ENCODE data around the gene ATOH8. TPM values are rescaled to one million over a fixed set of nuclear protein-coding genes. Genes with fewer than 3 reads are reported as not detected.

The ATOH8 gene
- total and polyA plus RNA-seq, 2 donors (not counting 1 experiment from before 2014, with no cell fraction given) = not detected

DNA sequence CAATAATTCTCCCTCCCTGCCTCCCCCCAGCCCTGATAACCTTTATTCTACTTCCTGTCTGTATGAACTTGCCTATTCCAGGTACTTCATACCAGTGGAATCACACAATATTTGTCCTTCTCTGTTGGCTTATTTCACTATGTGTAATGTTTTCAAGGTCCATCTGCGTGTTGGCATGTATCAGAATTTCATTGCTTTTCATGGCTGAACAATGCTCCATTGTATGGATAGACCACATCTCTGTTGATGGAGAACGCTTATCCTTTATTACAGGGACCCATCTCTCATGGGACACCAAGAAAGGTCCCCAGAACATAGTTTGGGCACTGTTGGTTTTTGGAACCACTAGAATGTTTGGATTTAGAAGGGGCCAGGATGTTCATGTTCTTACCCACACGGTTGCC is 40.2 kb downstream of the ATOH8 start:
- peaks cover 45% of the 10 kb centered on the region for H3K27me3 Mint-ChIP-seq
- POLR2A ChIA-PET = interaction anchor here (0.7 kb wide), 1 partner anchor 9 kb away, joined by 3 read pairs; no protein-coding TSS in a partner anchor

DNA sequence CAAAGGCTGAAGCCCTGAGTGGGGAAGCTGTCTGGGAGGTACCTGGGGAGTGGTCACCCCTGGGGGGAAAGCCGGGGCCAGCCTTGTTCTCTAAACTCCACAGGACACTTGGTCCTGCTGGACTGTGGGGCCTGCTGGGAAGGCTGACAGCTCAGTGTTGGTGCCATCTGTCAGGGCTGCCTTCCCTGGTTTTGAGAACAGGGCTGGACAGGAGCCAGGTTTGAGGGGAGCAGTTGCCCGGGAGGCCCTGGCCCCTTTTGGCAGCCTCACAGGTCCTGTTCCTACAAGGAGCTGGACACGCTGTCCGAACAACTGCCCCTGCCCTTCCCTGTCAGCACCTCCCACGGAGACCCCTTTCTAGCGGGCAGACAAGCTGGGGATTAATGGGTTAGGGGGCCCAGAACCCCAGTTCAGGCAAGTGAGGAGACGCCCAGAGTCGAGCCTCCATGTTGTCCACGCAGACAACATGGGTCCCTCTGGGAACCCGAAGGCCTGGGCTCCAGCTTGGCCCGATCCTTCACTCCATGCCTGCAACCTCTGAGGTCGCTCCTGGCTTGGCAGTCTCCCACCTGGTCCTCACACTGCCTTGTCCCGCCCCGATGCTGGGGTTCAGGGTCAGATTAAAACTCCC is 40.8 kb downstream of the ATOH8 start:
- peaks cover 0 to 9% (median 4%) of the 10 kb centered on the region in 4 experiments for H3K27me3 ChIP-seq (replicated peaks in 1 of 4; ENCODE audit: control extremely low read depth in 1 of 4, control insufficient read depth in 3 of 4, insufficient read depth in 4 of 4, low read length in 3 of 4)
- 89% methylated on average over 13 of the region's 14 CpGs for WGBS (ENCODE audit: insufficient coverage)
- DNase-seq = no peak
- ChIA-PET CTCF (interaction anchor here (1.7 kb wide), 1 partner anchor 65 kb away, joined by 7 read pairs; no protein-coding TSS in a partner anchor), POLR2A (interaction anchor here (0.7 kb wide), 1 partner anchor 8 kb away, joined by 3 read pairs; no protein-coding TSS in a partner anchor)
- intact Hi-C loops (cut with micrococcal nuclease) = no loop called here
- H3K4me3 ChIP-seq (ENCODE audit: control extremely low read depth in 1 of 5, extremely low read depth in 1 of 5, insufficient read depth in 1 of 5, low read depth in 2 of 5, low read length in 4 of 5) = no peak overlapping the region
- H3K9ac ChIP-seq (ENCODE audit: low read length) = no peak overlapping the region
- no peak overlapping the region for H3K4me2 ChIP-seq (replicated peaks; ENCODE audit: low read depth, low read length, poor library complexity, severe bottlenecking)
- no peaks in the 10 kb centered on the region for H3K4me1 ChIP-seq (ENCODE audit: control insufficient read depth in 2 of 2, insufficient read depth in 2 of 2, low read length in 2 of 2)
- Mint-ChIP-seq H3K9me3 (ENCODE audit: insufficient read depth) (no peaks in the 10 kb centered on the region), H3K4me3 (no peak overlapping the region), H3K27ac (no peak overlapping the region), H3K4me1 (no peaks in the 10 kb centered on the region), H3K27me3 (peaks cover 48% of the 10 kb centered on the region)
- H3K36me3 ChIP-seq (replicated peaks in 1 of 2; ENCODE audit: control extremely low read depth in 1 of 2, control insufficient read depth in 1 of 2, extremely low read depth in 1 of 2, insufficient read depth in 2 of 2, low read length in 1 of 2) = no peaks in the 10 kb centered on the region
- H3K9me3 ChIP-seq (ENCODE audit: control extremely low read depth in 1 of 3, control insufficient read depth in 2 of 3, insufficient read depth in 1 of 3, low read length in 2 of 3) = no peaks in the 10 kb centered on the region
- no peak overlapping the region for H3K27ac ChIP-seq (ENCODE audit: low read length in 2 of 2)
- no peak overlapping the region for H2AFZ ChIP-seq (ENCODE audit: insufficient read depth, low read depth, low read length, poor library complexity, severe bottlenecking)
- H4K20me1 ChIP-seq (ENCODE audit: control insufficient read depth, insufficient read depth, low read length, poor library complexity, severe bottlenecking) = no peaks in the 10 kb centered on the region
- ATAC-seq (ENCODE audit: low read depth) = no peak
- TF ChIP-seq EZH2 (IDR thresholded peaks at IDR 0.05; ENCODE audit: borderline replicate concordance, insufficient read depth, low read depth, low read length, poor library complexity, severe bottlenecking) = no peak
- TF ChIP-seq, protein P1, sequence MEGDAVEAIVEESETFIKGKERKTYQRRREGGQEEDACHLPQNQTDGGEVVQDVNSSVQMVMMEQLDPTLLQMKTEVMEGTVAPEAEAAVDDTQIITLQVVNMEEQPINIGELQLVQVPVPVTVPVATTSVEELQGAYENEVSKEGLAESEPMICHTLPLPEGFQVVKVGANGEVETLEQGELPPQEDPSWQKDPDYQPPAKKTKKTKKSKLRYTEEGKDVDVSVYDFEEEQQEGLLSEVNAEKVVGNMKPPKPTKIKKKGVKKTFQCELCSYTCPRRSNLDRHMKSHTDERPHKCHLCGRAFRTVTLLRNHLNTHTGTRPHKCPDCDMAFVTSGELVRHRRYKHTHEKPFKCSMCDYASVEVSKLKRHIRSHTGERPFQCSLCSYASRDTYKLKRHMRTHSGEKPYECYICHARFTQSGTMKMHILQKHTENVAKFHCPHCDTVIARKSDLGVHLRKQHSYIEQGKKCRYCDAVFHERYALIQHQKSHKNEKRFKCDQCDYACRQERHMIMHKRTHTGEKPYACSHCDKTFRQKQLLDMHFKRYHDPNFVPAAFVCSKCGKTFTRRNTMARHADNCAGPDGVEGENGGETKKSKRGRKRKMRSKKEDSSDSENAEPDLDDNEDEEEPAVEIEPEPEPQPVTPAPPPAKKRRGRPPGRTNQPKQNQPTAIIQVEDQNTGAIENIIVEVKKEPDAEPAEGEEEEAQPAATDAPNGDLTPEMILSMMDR (IDR thresholded peaks at IDR 0.05) = no peak
- H3K79me2 ChIP-seq (ENCODE audit: control insufficient read depth, insufficient read depth, low read length) = no peaks in the 10 kb centered on the region

More for the DNA sequence above, 40.2 kb downstream of the ATOH8 start:
- Histone ChIP-seq H2AFZ (ENCODE audit: insufficient read depth, low read depth, low read length, poor library complexity, severe bottlenecking) (no peak overlapping the region), H3K36me3 (replicated peaks in 1 of 2; ENCODE audit: control extremely low read depth in 1 of 2, control insufficient read depth in 1 of 2, extremely low read depth in 1 of 2, insufficient read depth in 2 of 2, low read length in 1 of 2) (no peaks in the 10 kb centered on the region), H3K79me2 (ENCODE audit: control insufficient read depth, insufficient read depth, low read length) (no peaks in the 10 kb centered on the region), H3K4me1 (ENCODE audit: control insufficient read depth in 2 of 2, insufficient read depth in 2 of 2, low read length in 2 of 2) (no peaks in the 10 kb centered on the region), H3K4me2 (replicated peaks; ENCODE audit: low read depth, low read length, poor library complexity, severe bottlenecking) (no peak overlapping the region), H3K4me3 (ENCODE audit: control extremely low read depth in 1 of 5, extremely low read depth in 1 of 5, insufficient read depth in 1 of 5, low read depth in 2 of 5, low read length in 4 of 5) (no peak overlapping the region), H3K27me3 (replicated peaks in 1 of 4; ENCODE audit: control extremely low read depth in 1 of 4, control insufficient read depth in 3 of 4, insufficient read depth in 4 of 4, low read length in 3 of 4) (peaks cover 0 to 8% (median 1%) of the 10 kb centered on the region in 4 experiments), H4K20me1 (ENCODE audit: control insufficient read depth, insufficient read depth, low read length, poor library complexity, severe bottlenecking) (no peaks in the 10 kb centered on the region), H3K9me3 (ENCODE audit: control extremely low read depth in 1 of 3, control insufficient read depth in 2 of 3, insufficient read depth in 1 of 3, low read length in 2 of 3) (no peaks in the 10 kb centered on the region), H3K27ac (ENCODE audit: low read length in 2 of 2) (no peak overlapping the region), H3K9ac (ENCODE audit: low read length) (no peak overlapping the region)
- no peak for DNase-seq
- ATAC-seq (ENCODE audit: low read depth) = no peak
- H3K27ac Mint-ChIP-seq = no peak overlapping the region
- H3K9me3 Mint-ChIP-seq (ENCODE audit: insufficient read depth) = no peaks in the 10 kb centered on the region
- CTCF ChIA-PET = interaction anchor here (1.7 kb wide), 1 partner anchor 65 kb away, joined by 7 read pairs; no protein-coding TSS in a partner anchor
- H3K4me1 Mint-ChIP-seq = no peaks in the 10 kb centered on the region
- WGBS (ENCODE audit: insufficient coverage) = 92% methylated on average over 3 of the region's 3 CpGs
- intact Hi-C loops (cut with micrococcal nuclease) = no loop called here
- TF ChIP-seq EZH2 (IDR thresholded peaks at IDR 0.05; ENCODE audit: borderline replicate concordance, insufficient read depth, low read depth, low read length, poor library complexity, severe bottlenecking) = no peak
- TF ChIP-seq, protein P1 (IDR thresholded peaks at IDR 0.05) = no peak
- H3K4me3 Mint-ChIP-seq = no peak overlapping the region
